Activated CD4-positive, alpha-beta T cell treated with anti-CD3 and anti-CD28 coated beads, Interleukin-2, amount 50 U/mL, for 1 hour (primary cell): Measurements from ENCODE around the gene ROR1.

Source experiments
- DNase-seq: peaks from one replicate; pipeline ENCODE4 v3.0.0-alpha.2; 2020

The ROR1 gene

GRCh38 chr1:64117492-64117891 lies 343.7 kb downstream of the ROR1 start:
- no peak for DNase-seq

DNA sequence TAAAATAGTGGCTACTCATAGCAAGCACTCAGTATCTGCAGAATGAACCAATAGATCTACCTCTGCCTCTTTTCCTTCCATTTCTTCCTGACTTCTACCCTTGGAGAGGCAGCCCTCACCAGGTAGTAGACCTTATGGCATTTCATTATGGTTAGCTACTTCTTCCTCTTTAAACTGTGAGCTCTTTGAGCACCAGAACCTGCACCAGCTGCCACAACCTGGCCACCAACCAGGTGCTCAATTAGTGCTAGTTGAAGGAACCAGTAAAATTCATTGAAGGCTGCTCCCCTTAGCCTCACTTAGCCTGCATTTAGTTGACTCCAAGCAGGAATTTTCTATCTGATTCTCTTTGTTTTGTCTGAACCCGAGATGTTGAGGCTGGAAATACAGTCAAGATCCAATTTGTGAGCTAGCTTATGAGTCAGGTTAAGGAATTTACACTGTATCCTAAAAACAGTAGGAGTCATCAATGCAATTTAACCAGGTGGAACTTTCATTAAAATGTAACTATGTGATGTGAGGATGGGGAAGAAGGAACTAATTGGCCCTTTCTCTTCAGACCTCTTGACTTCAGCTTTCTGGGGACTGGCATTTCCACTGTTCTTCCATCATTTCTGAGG lies 348.1 kb downstream of the ROR1 start:
- no peak for DNase-seq

DNA sequence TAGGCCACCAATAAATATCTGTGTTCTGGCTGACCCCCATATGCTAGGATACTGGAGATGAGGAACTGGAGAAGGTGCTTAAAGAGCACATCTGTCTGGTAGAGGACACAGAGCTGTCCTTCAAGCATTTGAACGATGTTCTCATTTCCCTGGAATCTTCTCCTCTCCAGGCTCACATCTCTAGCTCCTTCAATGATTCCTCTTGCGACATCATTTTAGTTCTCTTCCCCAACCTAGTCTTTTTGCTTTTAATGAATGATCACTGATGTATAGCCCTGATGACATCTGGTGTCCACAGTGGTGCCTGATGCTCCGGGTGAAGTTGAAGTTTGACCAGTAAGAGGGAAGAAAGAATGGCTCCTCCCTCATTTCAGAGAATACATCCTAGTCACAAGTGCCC lies 348.8 kb downstream of the ROR1 start:
- DNase-seq: no peak

DNA sequence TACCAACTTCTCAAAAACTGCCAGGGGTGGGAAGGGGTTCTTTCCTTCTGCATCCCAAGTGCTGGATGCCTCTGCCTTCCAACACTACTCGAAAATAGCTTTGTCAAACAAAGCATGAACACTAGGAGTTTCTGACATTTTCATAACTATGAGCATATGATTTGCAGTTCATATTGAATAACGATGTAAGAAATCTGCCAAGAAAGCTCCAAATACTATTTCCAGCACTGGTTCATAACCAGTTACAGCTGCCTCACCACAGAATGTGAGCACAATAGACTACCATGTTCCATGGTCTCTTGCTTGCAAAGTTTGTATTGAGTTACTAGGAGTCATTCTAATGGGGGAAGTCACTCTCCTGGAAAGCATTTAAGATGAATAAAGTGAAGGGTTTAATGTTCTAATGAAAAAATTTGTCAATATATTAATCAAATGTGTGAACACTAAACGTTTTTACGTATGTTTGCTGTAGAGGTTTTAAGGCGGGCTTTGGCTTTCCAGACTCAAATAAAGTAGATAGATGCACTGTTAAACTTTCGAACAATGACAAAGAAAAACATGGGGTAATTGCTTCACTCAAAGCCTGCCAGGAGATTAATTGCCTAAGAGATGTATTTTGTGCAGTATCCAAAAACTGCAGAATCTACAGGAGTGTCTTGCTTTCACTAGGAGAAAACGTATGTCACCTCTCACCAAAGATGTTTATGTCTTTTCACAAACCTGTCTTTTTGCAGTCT lies 351.1 kb downstream of the ROR1 start:
- DNase-seq: no peak

GRCh38 chr1:64126581-64126980 lies 352.8 kb downstream of the ROR1 start:
- no peak for DNase-seq

DNA sequence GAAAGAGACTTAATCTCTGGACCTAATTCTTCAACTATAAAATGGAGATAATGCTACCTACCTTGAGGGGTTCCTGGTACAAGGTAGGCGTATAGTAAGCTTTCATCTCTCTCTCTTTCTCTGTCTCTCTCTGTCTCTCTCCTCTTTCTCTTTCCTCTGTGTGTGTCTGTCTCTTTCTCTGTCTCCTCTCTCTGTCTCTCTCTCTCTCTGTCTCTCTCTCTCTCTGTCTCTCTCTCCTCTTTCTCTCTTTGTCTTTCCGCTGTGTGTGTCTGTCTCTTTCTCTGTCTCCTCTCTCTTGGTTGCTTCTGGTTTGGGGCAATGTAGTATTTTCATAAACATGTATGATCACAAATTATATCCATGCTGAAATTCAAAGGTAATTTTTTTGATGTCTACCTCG lies 353.5 kb downstream of the ROR1 start:
- no peak for DNase-seq

DNA sequence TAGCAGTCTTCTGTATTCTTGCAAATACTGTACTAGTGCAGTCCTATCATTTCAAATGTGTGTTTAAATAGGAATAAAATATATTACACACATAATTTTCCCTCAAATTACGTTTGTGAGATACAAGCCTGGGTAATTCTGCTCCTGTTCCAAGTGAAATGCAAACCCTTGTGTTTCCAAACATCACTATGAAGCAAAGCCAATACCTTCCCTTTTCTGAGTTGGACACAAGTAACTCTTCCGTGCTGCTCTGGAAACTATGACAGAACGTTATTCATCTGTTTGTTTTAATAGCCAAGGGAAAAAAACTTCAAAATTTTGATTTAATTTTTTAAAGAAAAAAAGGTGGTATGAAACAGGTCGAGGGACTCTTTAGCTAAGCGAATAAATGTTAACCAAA lies 355.9 kb downstream of the ROR1 start:
- DNase-seq: no peak

DNA sequence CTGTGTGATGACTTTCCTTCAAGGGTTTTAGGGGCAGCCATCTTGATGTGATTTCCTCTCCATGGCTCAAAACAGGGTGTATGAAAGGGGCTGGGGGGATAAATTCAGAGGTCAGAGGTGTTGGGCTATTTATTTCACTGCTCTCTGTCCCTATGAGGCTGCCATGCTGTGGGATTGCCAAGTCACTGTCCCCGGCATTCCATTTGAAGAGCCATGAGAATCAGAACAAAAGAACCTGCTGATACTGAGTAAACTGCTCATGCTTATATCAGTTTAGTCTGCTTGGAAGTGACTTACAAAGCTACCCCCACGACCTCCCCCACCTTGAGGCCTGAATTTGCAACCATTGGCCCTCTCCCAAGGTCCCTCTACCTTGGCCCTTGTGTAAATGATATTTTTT lies 357.3 kb downstream of the ROR1 start:
- DNase-seq: no peak

- no peak for DNase-seq
Measured at GRCh38 chr1:64133036-64133435, 359.2 kb downstream of the ROR1 start.

GRCh38 chr1:64135462-64136223 lies 361.8 kb downstream of the ROR1 start:
- DNase-seq: no peak

GRCh38 chr1:64136296-64136695 lies 362.5 kb downstream of the ROR1 start:
- no peak for DNase-seq

GRCh38 chr1:64136752-64137411 lies 363.1 kb downstream of the ROR1 start:
- DNase-seq: peak; percentile 64

- DNase-seq: no peak
Measured at GRCh38 chr1:64137412-64137803, 363.6 kb downstream of the ROR1 start.

DNA sequence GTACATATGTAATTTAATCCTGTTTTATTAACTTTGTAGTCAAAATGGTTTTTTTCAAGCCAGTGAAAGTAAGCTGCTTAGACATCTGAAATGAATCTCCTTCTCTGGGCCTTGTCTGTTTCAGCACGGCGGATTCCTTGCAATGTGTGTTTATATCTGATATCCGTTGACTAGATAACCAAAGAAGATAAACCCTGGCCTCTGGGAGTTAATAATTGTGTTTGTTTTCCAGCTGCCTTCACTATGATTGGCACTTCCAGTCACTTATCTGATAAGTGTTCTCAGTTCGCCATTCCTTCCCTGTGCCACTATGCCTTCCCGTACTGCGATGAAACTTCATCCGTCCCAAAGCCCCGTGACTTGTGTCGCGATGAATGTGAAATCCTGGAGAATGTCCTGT lies 366.1 kb downstream of the ROR1 start:
- DNase-seq: no peak

GRCh38 chr1:64140596-64140995 lies 366.8 kb downstream of the ROR1 start:
- no peak for DNase-seq

- no peak for DNase-seq
Measured at GRCh38 chr1:64147045-64147724, 373.4 kb downstream of the ROR1 start.

DNA sequence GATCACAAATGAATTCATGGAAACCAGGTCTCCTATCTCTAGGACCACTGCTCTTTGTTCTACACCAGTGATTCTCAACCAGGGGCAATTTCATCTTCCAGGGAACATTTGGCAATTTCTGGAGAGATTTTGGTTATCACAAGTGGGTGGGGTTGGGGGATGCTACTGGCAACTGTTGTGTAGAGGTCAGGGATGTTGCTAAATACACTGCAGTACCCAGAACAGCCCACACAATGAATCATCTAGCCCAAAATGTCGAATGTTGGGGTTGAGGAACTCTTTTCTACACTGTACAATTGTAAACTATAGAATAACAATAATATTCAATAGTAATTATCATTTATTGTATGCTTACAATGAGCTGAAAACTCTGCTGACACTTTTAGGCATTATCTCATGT lies 373.9 kb downstream of the ROR1 start:
- no peak for DNase-seq

DNA sequence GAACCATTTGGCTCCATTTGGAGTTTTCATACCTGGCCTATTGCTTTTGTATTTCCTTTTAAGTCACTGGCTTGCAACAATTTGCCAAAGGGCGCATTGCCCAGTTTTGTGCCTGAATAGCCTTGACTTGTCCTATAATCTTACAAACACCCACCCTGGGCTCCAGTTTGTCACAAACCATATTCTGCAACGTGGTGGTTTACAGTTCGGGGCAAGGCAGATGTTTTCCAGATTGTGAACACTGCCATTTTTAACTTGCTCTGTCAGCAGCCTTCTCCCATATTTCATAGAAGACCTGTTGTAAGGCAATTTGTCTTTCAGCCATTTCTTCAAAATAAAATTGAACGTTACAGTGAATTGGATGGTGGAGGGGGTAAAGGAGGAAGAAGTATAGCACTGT lies 376.4 kb downstream of the ROR1 start:
- no peak for DNase-seq

DNA sequence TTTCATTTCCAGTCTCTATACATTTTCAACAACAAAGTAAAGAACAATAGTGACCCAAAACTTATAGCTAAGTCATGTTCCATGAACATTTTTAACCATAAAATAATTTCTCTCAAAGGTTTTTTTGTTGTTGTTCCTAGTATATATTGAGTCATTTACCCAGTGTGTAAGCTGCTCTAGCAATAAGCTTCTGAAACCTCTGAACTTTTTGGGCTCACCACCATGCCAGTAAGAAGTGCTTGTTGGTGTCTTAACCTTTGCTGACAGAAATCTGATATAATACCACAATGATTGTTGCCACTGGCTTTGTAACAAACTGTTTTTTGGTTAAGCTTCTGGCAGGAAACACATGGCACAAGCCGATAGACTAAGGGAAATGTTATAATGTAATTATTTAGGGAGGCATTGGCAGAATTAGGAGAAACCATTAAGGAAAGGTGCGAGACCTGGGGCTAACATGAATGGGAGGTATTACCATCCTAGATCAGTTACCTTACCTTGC lies 377.0 kb downstream of the ROR1 start:
- DNase-seq: no peak

GRCh38 chr1:64155278-64155677 lies 381.5 kb downstream of the ROR1 start:
- DNase-seq: no peak

DNA sequence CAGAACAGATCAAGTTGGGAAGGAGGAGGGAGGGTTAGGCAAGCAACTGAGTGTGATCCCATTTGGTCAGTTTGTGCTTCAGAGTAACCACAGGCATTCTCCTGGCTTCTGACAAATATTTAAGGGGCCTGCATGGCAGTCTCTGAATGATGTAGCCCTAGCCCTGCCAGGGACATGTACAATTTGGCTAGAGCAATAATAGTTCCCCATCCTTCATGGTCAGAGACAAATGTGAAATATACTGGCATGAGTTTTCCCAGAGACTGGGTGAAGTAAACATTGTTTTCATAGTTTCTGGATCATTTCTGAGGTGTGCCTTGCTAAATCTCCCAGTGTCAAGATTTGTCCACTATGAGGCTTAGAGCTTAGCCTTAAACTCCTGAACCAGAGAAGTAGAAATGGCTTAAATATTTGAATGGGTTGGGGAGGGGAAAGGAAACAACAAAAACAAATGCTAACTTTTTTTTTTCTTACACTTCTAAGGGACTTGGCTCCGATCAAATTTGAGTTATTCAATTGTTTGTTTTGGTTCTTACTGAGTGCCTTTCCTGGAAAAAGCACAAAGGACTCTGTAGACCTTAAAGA lies 387.6 kb downstream of the ROR1 start:
- DNase-seq: no peak

DNA sequence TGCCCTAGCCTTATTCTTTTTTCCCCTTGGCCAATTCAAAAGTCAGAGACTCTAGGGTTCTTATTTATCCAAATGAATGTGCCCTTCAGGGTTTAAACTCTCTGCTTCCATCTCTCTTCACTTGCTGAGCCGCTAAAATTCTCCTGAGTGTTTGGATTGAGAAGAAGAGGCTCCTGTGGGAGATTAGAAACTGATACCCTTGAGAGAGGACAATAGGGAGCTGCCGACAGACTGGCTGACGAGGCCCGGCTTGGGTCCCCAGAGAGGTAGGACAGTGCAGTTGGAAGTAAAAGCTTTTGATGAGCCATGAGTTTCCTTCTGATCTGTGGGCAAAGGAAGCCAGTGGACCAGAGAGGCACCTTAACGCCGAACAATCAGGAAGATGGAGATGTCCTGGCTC lies 388.3 kb downstream of the ROR1 start:
- no peak for DNase-seq
